ENCODE measurements around the gene CCSER1.
"Not testable (repeated sequence)": the region's sequence is repeated elsewhere in the genome, so short reads cannot be mapped to it uniquely, and the experiment has no call there.

The CCSER1 gene

GRCh38 chr4:91448668-91449330, 1321.6 kb downstream of the CCSER1 start:
- no peak for DNase-seq

- DNase-seq: no peak
Observed at GRCh38 chr4:91454111-91454510, 1326.9 kb downstream of the CCSER1 start.

GRCh38 chr4:91462566-91462965, 1335.4 kb downstream of the CCSER1 start:
- DNase-seq: not testable (repeated sequence)

- DNase-seq: no peak
Observed at GRCh38 chr4:91470671-91471070, 1343.5 kb downstream of the CCSER1 start.

GRCh38 chr4:91471280-91471679, 1344.1 kb downstream of the CCSER1 start:
- DNase-seq: no peak

GRCh38 chr4:91472046-91472445, 1344.9 kb downstream of the CCSER1 start:
- no peak for DNase-seq

GRCh38 chr4:91485415-91485814, 1358.2 kb downstream of the CCSER1 start:
- no peak for DNase-seq

GRCh38 chr4:91488946-91489345, 1361.8 kb downstream of the CCSER1 start:
- no peak for DNase-seq

- no peak for DNase-seq
Observed at GRCh38 chr4:91497892-91498291, 1370.7 kb downstream of the CCSER1 start.

GRCh38 chr4:91502365-91502764, 1375.2 kb downstream of the CCSER1 start:
- no peak for DNase-seq

GRCh38 chr4:91513326-91513725, 1386.1 kb downstream of the CCSER1 start:
- no peak for DNase-seq

GRCh38 chr4:91519155-91519554, 1392.0 kb downstream of the CCSER1 start:
- no peak for DNase-seq

GRCh38 chr4:91525621-91526020, 1398.4 kb downstream of the CCSER1 start:
- DNase-seq: no peak

- no peak for DNase-seq
Observed at GRCh38 chr4:91527056-91527455, 1399.9 kb downstream of the CCSER1 start.

- no peak for DNase-seq
Observed at GRCh38 chr4:91567594-91567993, 1440.4 kb downstream of the CCSER1 start.

- no peak for DNase-seq
Observed at GRCh38 chr4:91577864-91578263, 1450.7 kb downstream of the CCSER1 start.

- no peak for DNase-seq
Observed at GRCh38 chr4:91590260-91590659, 1463.1 kb downstream of the CCSER1 start.

- DNase-seq: no peak
Observed at GRCh38 chr4:91592125-91592524, 1464.9 kb downstream of the CCSER1 start.

- no peak for DNase-seq
Observed at GRCh38 chr4:91596718-91597117, 1469.5 kb downstream of the CCSER1 start.

- no peak for DNase-seq
Observed at GRCh38 chr4:91598696-91599095, 1471.5 kb downstream of the CCSER1 start.

GRCh38 chr4:91600301-91600700, 1473.1 kb downstream of the CCSER1 start:
- no peak for DNase-seq

GRCh38 chr4:91601401-91601800, 1474.2 kb downstream of the CCSER1 start:
- DNase-seq: no peak

GRCh38 chr4:91611782-91612181, 1484.6 kb downstream of the CCSER1 start:
- no peak for DNase-seq

- DNase-seq: no peak
Observed at GRCh38 chr4:91620952-91621351, 1493.8 kb downstream of the CCSER1 start.

GRCh38 chr4:91621446-91621845, 1494.3 kb downstream of the CCSER1 start:
- no peak for DNase-seq

Measured in activated CD8-positive, alpha-beta memory T cell treated with anti-CD3 and anti-CD28 coated beads, Interleukin-2, amount 50 U/mL, for 4 hours (primary cell).